Left hindlimb (tissue), 1 donor: ENCODE results near the gene MPHOSPH8.
"Not testable (repeated sequence)": the region's sequence is repeated elsewhere in the genome, so short reads cannot be mapped to it uniquely, and the experiment has no call there.

Source experiments
- DNase-seq: peaks from one replicate; pipeline ENCODE4 v3.0.0-alpha.2; 2018

MPHOSPH8 gene

DNA sequence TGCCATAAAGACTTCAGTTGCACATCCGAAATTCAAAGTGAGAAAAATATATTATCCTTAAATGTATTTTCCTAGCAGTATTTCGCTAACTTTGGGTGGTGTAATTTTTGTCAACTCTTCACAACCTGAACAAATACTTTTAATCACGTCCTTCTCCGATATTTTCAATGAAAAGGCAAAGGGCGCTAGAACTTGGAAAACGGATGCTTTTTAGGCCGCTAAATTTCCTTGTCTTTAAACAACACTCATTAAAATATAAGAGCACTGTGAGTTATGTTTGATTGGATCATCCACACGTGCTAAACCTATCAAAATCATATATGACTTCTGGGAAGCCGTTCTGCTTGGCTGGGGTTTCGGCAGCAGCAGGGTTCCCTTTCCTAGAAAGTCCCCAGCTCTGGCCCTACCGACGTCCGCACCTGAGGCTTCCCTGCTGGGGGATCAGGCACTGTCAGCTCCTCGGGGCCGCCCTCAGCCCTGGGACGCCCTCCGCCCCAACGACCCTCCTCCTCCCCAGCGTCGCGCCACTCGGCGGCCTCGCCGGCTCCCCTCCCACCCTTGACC is 462 bp upstream of the MPHOSPH8 start:
- DNase-seq = no peak

DNA sequence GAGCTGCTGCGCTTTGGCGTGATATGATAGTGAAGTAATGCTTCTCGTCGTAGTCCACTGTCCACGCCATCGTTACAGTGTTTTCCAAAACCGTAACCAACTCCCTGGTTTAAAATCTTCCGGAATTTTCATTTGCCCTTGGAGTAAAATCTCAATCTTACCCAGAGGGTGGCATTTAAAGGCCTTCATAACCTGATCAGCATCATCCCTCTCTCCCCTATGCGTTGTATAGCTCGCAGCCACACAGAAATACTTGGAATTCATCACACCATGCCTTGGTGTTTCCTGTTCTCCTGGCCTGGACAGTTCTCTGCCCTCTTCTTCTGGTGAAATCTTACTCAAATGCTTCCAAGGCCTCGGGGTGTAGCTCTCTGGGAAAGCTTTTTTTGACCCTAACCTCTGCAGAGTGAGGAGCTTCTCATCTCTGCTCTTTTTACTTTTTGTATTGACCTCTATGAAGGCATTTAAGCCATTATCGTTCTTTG is 839 bp downstream of the MPHOSPH8 start:
- no peak for DNase-seq

DNA sequence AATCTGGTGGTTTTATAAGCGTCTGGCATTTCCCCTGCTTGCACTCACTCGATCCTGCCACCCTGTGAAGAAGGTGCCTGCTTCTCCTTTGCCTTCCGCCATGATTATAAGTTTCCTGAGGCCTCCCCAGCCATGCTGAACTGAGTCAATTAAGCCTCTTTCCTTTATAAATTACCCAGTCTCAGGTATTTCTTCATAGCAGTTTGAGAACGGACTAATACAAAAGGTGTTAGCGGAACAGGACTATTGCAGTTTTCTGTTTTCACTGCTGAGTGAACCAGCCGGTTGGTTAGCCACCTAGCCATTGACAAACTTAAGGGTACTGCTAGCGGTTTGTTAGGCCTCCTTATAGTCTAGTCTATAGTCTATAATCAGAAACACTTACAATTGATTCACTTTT is 2.5 kb downstream of the MPHOSPH8 start:
- not testable (repeated sequence) for DNase-seq

DNA sequence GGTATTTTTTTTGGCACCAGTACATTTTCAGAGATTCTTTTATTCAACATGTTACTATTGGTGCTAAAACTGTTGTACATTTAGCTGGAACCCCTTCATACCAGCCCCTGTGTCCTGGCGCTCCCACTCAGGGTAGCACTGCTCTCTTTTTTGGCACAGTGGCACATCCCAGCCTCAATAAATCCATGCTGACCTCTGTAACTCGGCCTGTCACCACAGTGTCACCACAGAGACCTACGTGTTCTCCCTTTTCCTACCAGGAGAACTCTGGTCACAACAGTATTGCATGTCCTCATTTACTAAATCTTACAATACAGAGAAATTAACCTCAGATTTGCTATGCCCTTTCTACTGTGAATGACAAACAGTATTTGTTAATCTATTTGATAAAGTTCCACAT is 10.2 kb downstream of the MPHOSPH8 start:
- no peak for DNase-seq

DNA sequence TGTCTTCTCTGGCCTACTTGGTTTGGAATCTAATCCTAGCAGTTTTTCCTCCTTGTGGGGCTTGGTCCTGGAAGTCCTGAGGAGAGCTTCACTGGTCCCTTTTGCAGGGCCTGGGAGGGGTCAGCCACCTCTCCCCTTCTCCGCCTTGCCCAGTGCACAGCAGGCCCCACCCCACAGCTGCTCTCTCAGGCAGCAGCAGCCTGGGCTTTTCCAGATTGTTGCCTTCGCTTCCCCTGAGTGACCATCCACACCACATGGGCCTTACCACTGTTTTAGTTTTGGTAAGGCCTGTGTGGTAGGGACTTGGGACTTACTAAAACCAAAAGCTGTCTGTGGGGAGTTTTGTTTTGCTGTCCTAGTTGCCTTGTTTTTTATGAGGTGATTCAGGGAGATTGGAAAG is 11.5 kb downstream of the MPHOSPH8 start:
- no peak for DNase-seq

DNA sequence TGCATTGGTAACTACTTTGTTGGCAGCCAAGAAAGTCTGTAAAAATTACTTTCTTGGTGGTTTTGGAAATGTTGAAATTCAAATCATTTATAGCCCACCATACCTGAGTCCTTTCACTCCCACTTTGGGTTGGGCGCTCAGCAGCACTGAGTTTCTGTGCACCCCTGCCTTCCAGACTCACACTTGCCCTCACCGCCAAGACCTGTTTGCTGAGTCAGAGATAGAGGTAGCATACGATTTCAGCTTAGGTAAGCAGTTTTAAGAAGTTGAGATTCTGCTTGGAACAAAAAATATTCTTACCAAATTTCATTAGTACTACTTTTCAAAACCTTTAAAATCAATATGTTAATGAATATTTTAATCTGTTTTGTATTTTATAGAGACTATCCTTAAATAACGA is 12.6 kb downstream of the MPHOSPH8 start:
- DNase-seq = no peak

DNA sequence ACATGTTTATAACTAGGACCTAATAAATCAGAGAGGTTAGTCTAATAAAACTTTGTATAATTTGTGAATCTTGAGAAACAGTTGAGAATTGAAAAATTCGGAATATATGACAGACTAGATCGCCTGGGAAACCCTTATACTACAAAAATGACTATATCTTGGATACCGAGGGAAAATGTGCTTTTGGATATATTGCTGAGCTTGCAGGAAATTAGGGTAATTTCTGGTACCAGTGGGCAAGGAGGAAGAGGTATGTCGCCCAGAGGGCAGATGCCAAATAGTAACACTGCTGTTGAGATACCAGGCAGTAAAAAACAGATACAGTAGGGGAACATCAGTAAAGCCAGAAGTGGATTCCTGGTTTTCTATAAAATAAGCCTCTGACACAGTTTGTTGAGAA is 17.3 kb downstream of the MPHOSPH8 start:
- no peak for DNase-seq

DNA sequence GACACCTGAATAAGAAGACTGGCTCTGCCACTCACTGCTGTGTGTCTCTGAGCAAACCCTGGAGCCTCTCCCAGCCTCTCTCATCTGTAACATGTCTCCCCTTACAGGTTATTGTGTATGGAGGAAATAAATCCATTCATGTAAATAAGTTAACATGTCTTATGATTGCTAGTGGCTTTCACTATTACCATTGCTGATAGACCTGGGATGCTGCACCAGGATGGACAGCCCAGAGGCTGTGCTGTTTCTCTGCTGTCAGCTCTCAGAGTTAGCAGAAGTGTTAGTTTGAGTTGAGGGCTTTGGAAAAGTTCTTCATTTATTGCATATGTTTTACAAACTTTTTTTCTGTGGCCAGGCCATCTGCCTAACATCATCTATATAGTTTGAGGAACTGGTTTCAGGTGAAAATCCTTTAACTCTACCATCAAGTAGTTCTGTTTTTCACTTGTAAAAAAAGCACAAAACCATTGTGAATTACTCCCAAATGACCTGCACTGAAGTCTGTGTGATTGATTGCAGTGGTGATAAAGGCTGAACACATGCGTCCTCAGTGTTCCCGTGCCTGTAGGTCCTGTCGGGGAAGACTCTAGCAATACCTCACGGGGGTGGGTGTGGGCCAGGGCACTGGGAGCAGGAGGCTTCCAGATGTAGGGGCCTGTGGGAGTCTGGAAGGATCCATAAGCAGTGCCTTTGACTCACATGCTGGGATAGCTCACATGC is 24.6 kb downstream of the MPHOSPH8 start:
- DNase-seq = no peak

DNA sequence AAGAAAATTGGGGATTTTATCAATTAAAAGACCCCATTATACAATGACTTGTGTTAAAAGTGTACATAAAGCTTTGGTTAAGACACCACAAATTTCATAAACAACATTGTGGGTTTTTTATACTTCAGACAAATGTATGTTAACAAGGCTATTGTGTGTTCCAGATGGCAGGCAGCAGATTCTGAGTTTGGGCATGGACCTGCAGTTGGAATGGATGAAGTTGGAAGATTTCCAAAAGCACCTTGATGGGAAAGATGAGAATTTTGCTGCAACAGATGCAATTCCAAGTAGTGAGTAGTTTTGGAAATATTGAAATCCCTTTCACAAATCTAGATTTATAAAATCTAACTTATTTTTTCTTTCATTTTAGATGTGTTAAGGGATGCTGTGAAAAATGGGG is 25.4 kb downstream of the MPHOSPH8 start:
- DNase-seq = no peak

DNA sequence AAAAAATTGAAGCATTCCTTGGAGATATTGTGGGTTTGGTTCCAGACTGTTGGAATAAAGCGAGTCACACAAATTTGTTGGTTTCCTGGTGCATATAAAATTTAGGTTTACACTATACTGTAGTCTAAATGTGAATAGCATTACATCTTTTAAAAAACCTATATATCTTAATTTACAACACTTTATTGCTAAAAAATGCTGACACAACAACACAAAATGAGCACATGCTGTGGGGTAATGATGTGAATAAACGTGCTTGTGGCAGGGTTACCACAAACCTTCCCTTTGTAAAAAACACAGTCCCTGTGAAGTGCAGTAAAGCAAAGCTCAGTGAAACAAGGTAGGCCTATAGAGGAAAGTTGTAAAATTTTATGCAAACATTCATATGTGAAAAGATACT is 27.7 kb downstream of the MPHOSPH8 start:
- DNase-seq = no peak

DNA sequence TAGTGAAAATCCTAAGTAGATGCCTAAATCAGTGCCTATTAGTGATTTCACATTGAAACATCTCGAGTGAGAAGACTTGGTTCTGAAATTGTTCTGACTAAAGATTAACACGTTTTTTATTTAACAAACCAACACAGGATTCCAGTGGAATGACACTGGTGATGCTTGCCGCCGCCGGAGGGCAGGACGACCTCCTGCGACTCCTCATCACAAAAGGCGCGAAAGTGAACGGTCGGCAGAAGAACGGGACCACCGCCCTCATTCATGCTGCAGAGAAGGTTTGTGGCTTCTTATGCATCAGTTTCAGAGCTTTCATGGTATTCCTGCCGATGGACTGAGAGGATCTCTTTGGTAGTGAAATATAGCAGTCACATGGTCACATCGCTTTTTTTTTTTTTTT is 28.1 kb downstream of the MPHOSPH8 start:
- no peak for DNase-seq

DNA sequence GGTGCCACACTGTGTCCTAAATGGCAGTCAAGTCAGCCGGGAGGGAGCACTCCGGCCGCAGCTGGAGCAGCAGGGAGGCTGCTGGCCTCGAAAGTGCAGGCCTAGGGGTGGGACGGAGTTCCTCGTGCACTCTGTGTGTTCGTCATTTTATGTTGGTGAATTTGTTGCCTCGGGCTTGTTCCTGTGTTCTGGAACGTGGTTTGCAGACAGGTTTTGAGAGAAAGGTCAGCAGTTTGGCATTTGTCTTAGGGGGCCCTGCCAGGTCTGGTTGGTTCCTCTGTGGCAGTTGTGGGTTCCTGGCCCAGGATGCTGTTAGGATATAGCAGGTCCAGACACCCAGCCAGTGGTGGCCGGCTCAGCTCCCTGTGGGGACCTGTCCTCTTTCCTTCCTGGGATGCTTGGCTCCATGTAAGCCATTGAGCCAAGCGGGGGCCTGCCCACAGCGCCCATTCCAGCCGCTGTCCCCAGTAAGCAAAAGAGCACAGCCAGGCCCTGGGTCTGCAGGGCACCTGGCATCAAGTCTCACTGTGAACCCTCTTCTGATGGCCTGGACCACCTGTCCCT is 30.0 kb downstream of the MPHOSPH8 start:
- DNase-seq = no peak

DNA sequence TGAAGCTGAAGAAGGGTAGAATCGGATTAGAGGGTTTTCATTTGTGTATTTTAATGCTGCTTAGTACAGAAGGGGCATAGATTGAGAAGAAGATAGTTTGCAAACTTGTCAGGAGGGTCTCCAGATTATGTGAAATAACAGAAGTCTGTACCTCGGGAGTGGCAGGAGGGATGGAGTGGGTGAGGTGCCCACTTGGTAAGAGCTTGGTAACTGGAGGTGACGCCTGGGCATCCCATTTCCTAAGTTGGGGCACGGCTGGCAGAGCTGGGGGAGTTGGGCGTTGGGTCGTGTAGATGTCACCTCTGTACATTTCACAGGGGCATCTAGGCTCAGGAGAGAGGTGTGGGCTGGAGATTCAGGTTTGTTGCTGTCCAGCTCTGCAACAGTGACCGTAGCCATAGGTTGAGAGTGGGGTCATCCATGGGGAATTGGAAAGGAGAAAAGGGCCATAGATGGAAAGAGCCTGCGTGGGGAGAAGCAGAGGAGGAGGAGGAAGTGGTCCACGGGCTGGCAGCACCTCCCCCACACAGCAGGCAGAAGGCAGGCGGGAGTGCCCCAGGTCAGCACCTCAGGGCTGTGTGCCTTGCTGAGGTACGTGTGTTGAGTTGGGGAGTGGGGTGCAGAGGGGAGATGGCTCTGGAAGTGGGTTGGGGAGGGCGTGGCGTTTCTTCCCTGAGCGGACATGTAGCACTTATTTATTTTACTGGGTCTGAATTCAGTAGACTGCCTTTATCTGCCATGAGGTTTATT is 31.2 kb downstream of the MPHOSPH8 start:
- no peak for DNase-seq

DNA sequence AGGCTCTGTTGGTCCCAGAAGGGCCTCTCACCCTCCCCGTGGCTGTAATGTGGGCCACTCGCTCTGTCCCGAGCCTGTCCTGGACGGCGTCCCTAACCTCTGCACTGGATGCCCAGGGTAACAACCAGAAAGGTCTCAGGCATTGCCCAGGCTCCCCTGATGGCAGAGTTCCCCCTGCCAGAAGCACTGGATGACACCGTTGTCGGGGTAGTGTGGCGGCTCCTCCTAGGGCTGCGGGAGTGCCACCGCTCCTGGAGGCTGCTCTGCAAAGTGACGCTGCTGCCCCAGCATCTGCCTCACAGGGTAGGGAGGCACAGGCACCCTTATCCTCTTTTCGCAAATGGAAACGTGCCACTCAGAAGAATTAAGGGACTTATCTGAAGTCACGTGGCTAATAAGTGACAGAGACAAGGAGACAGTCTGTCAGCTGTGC is 32.0 kb downstream of the MPHOSPH8 start:
- no peak for DNase-seq

DNA sequence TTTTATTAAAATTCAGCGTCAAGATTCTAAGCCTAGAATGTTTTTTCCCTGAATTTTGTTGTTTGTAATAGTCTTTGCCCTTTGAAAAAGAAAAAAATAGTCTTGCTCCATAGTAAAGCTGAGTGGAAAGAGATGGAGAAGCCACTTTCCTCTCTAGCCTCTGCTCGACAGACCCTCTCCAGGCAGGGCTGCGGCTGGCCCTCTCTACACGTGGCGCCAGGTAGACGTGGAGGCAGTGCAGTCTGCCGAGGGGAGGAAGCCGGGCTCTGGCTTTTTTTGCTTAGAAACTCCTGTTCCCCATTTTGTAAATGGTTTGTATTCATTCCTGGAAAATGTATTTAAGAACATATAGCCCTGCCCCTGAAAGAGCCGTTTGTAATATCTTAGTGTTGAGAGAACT is 35.3 kb downstream of the MPHOSPH8 start:
- DNase-seq = no peak

DNA sequence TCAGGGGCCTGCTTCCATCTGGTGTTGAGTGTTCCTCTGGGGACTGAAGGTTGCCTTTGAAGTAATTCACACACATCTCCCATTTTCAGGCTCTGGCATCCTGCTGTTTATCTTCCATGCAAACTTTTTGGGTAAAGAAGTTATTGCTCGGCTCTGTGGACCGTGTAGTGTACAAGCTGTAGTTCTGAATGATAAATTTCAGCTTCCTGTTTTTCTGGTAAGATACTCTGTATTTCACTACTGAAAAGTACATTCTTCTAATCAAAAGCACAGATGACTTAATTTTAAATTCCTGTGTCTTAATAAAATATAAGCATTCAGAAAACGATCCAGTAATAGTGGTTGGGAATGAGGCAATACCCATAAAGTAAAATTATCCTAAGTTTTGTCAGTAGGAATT is 36.7 kb downstream of the MPHOSPH8 start:
- DNase-seq = no peak

DNA sequence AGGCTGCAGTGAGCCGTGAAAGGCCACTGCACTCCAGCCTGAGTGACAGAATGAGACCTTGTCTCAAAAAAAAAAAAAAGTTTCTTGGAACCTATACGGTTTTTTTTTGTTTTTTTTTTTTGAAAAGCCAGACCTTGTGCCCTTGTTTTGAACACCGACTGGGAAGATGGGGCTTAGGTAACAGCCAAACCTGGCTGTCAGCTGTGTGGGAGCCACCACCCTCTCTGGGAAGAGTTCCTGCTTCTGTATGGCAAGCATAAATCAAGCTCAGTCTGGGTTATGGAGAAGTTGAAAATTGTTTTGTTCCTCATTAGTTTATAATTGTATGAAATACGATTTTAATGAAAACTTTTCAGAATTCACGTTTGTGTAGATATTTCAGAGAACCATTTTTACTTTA is 39.5 kb downstream of the MPHOSPH8 start:
- DNase-seq = no peak

DNA sequence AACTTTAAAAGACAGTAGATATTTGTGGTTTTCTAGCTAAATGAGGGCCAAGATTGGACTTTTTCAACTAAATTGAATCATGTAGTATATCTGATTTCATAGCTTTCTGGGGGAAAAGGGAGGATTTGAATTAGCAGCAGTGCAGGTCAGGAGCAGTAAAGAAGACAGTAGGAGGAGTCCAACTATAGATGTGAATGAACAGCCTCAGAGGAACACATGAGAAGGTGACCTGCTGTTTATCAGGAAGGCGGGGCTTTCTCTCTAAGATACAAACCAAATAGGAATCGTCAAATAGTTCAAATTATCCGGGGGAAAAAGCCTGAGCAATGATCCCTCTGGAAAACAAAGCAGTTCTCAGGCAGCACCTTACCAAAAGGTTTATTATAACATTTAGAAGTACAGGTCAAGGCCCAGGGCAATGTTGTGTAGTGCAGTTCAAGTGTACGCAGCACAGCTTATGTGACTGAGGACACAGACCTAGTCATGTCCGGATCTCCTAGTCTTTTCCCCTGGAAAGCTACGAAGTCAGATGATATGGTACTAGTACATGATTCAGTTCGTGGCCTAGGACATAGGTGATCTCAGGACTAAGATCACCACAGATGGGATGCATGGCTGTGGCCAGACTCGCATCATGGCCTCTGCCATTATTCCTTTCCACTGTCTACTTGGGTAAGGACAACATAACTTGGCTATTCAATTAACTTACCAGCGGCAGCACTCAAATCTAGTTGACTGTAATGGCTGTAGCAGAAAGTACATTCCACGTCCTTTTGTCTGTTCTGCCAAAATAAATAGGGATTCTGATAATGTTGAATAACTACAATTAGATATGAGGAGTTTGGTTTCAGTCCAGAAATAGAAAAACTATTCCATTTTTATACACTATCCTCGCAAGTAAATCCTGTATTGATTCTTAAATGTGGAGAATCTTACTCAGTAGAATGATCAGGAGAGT is 40.3 kb downstream of the MPHOSPH8 start:
- DNase-seq = no peak

DNA sequence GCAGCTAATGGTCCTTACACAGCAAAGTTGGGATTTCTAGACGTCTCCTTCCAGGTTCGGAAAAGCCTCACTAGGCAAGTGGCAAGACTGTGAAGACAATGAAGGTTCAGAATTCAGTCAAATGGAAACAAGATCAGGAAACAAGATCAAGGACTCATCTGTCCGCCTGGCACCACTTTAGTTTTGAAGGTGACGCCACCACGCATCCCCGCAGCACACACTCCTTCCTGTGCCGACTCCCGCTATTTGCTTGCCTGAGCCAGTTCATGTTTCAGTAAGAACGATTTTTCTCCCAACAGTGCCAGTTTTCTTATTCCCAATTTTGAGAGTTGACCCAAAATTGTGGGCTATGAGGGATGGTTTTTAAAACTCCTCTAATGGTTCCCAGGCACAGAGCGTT is 41.4 kb downstream of the MPHOSPH8 start:
- DNase-seq = no peak

DNA sequence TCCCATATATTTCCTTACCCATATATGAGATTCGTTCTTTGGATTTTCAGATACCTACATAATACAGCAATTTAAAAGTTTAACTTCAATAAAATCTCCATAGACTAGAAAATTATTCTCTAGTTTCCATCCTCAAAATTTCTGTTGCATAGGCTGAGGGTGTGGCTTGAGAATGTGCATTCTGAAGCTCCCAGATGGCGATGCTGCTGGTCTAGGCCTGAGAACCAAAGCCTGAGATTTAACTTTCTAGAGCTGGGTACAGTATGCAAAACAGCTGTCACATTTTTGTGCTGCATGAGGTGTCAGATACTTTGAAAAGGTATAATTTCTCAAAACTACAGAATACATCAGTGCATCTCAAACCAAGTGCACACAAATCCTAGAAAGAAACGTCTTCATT is 42.7 kb downstream of the MPHOSPH8 start:
- no peak for DNase-seq

DNA sequence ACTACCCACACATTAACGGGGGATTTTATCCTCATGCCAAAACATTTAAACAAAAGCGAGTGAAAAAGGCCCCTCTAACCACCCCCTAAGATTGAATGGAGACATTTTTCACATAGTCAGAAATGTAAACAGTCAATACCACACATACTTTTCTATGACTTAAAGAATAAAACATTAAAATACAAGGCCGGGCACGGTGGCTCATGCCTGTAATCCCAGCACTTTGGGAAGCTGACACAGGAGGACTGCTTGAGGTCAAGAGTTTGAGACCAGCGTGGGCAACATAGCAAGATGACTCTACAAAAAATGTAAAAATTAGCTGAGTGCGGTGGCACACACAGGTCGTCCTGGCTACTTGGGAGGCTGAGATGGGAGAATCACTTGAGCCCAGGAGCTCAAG is 47.3 kb downstream of the MPHOSPH8 start:
- no peak for DNase-seq

DNA sequence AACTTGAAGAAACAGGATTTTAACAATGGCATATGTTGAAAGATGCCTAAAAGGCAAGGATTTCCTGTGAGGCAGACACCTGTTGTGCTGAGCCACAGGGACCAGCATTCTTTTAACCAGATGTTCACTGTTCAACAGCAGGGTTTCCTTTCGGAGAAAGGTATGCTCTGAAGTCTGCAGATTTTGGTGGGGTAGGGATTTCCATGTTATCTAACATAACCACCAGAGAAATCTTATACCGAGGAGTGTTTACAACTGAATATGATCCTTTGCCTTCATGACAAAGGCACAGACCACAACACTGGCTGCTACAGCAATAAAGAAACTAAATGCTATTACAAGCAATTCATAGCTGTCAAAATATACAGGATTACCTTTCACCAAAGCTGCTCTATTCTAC is 48.1 kb downstream of the MPHOSPH8 start:
- no peak for DNase-seq

DNA sequence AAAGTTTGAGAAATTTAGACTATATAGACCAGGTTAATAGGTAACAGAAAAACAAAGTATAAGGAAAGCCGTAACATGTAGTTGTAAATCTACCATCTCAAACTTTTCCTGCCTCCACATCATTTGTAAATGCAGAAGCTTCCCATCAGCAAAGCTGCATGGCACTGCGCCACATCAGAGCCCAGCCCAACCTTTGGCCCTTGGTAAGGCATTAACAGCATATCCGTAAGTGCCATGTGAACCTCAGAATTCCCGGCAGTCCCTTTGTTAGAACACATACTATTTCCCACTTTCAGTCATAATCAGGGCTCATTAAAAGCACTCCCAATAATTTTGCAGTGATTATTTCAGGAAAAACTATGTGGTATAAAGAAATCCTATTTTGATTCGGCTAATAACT is 51.6 kb downstream of the MPHOSPH8 start:
- DNase-seq = no peak
